Measurements from ENCODE around the gene OAS1. TPM values are rescaled to one million over a fixed set of nuclear protein-coding genes. Genes with fewer than 3 reads are reported as not detected.
A peak's percentile ranks its signal among the peaks of the same experiment; 100 is the strongest.

OAS1 gene
- not detected in 2 replicates for total RNA-seq (2011; cell fraction: chromatin; rRNA removed; ENCODE audit: low replicate concordance)
- not detected in 2 replicates for total RNA-seq (2011; cell fraction: nucleolus; rRNA removed)
- total RNA-seq (2011; cell fraction: nucleoplasm; rRNA removed) = not detected in 2 replicates
- total RNA-seq (2014; rRNA removed) (not detected in 2 replicates), total RNA-seq (2014; rRNA removed; fragmentation: Illumina TruSeq; extraction: Trizol) (not detected in 2 replicates), total RNA-seq (2015; rRNA removed; fragmentation: Illumina TruSeq; extraction: Trizol) (0.25 TPM in 1 of 2 replicates, not detected in the other), total RNA-seq (2021) (0.29 TPM in 1 of 2 replicates, not detected in the other), polyA plus RNA-seq (2011; rRNA removed) (not detected in 2 replicates), polyA plus RNA-seq (2014; fragmentation: Illumina TruSeq; extraction: Trizol) (not detected in 2 replicates), polyA plus RNA-seq (2014; fragmentation: Nextera tagmentation; extraction: Ambion mirVana) (under 1 TPM in 1 of 2 experiments, not detected in 1; 0.06 TPM), polyA plus RNA-seq (2014; rRNA removed) (not detected in 2 replicates), polyA minus RNA-seq (2011; rRNA and poly(A)+ RNA removed) (not detected in 2 replicates), Bru-seq, nascent RNA (percentile 21 among the genes with signal in this experiment), BruChase-seq, experiment 1, labeled RNA remaining after a 2-hour chase (percentile 18 among the genes with signal in this experiment), BruChase-seq, experiment 2, labeled RNA remaining after a 6-hour chase (percentile 15 among the genes with signal in this experiment)
- not detected in 2 replicates for polyA plus RNA-seq (2011; cell fraction: cytosol; rRNA removed)
- not detected in 2 replicates for polyA plus RNA-seq (2011; cell fraction: nucleus; rRNA removed)
- 0.22 TPM in 1 of 2 replicates, not detected in the other for polyA plus RNA-seq (2012)
- polyA minus RNA-seq (2011; cell fraction: cytosol; rRNA and poly(A)+ RNA removed) = not detected in 2 replicates
- polyA minus RNA-seq (2011; cell fraction: nucleus; rRNA and poly(A)+ RNA removed) = not detected in 2 replicates
- long read RNA-seq, experiment 1 = 0 reads
- long read RNA-seq, experiment 2 = 0 reads
- long read RNA-seq, experiment 3 = 0 reads

DNA sequence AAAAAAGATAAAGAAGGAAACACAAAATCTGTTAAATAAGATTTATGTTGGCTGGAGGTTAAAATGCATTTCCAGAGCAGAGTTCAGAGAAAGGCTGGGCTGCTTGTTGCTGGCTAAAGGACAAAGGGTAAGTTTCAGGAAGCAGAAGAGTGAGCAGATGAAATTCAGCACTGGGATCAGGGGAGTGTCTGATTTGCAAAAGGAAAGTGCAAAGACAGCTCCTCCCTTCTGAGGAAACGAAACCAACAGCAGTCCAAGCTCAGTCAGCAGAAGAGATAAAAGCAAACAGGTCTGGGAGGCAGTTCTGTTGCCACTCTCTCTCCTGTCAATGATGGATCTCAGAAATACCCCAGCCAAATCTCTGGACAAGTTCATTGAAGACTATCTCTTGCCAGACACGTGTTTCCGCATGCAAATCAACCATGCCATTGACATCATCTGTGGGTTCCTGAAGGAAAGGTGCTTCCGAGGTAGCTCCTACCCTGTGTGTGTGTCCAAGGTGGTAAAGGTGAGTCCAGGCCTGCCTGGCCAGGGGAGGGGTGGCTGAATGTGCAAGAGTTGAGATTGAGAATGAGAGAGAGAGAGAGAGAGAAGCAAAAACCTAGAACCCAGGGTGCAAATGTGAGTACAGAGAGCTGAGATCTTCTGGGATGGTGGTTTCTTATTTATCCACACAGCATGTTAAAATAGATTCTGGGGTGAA, at the start of gene OAS1:
Gene OAS1, plus strand, starts transcription at position 251 of the 703 bp plus-strand sequence. Its CDS starts 78 bp downstream, at position 329.
- Histone ChIP-seq H3K79me2 (ENCODE audit: control insufficient read depth, insufficient read depth, low read length) (no peaks in the 10 kb centered on the region), H3K4me1 (replicated peaks in 1 of 2; ENCODE audit: control insufficient read depth in 2 of 2, insufficient read depth in 2 of 2, low read length in 2 of 2) (no peaks in the 10 kb centered on the region), H3K27ac (ENCODE audit: extremely low read depth, low read depth, low read length) (no peak within 1 kb of the TSS), H3K9me1 (ENCODE audit: control insufficient read depth, insufficient read depth, low read length) (no peaks in the 10 kb centered on the region), H3K9ac (ENCODE audit: insufficient read depth in 1 of 2, low read depth in 2 of 2, low read length in 2 of 2) (no peak within 1 kb of the TSS), H2AFZ (ENCODE audit: low read depth, low read length) (no peak within 1 kb of the TSS), H4K20me1 (replicated peaks; ENCODE audit: control insufficient read depth, insufficient read depth, low read length) (no peaks in the 10 kb centered on the region), H3K4me2 (ENCODE audit: insufficient read depth, low read length) (no peak within 1 kb of the TSS), H3K9me3 (replicated peaks; ENCODE audit: control insufficient read depth, insufficient read depth, low read depth, low read length) (no peaks in the 10 kb centered on the region), H3K4me3 (no peak within 1 kb of the TSS), H3K36me3 (ENCODE audit: control insufficient read depth, insufficient read depth, low read length) (no peaks in the 10 kb centered on the region), H3K27me3 (ENCODE audit: control insufficient read depth in 2 of 2, insufficient read depth in 2 of 2, low read length in 2 of 2) (peaks cover 0 to 4% of the 10 kb centered on the region in 2 experiments; a peak in 2 of 5 replicates)
- ChIA-PET CTCF (ENCODE audit: low intra/inter-chr PET ratio) (no interaction called here), POLR2A (interaction anchor here (1.2 kb wide), 1 partner anchor 10 kb away, joined by 4 read pairs; no protein-coding TSS in a partner anchor)
- 2% methylated on average over 4 of the region's 4 CpGs for WGBS (ENCODE audit: insufficient coverage, low coverage, missing lambda C conversion rate)
- intact Hi-C loops (cut with micrococcal nuclease) = no loop called here
- ATAC-seq = no peak
- BruUV-seq (replicated peaks) = no TSS peak
- no peak for FAIRE-seq
- no peak for DNase-seq (ENCODE audit: extremely low read depth in 1 of 4, low spot score in 3 of 4)
- TF ChIP-seq ELF1 (tag; IDR thresholded peaks at IDR 0.05) (peak; percentile 67), ZNF655 (CRISPR knock-in tag; IDR thresholded peaks at IDR 0.05) (no peak), NR2C2 (CRISPR knock-in tag; IDR thresholded peaks at IDR 0.05) (no peak), NR2C2 (tag; IDR thresholded peaks at IDR 0.05) (peak; percentile 58; the same call in 1 of the 2 replicates), HEY1 (CRISPR knock-in tag; IDR thresholded peaks at IDR 0.05; ENCODE audit: borderline replicate concordance) (no peak)
- in situ Hi-C loops (cut with MboI) = no loop called here
